Mesenchymal stem cell (in vitro differentiated cells and primary cell): ENCODE data around the gene ZNF469.

Experiments
- DNase-seq: peaks from one replicate; pipeline ENCODE4 v3.0.0-alpha.2; 2013
- H2AFZ ChIP-seq: one replicate; pipeline ENCODE4 v1.6.1; 2013; ENCODE audit warnings: low read depth, mild to moderate bottlenecking, control low read depth, inconsistent platforms, low read length, moderate library complexity
- H2AK5ac ChIP-seq: 2 replicates; pipeline ENCODE4 v1.6.1; 2013; ENCODE audit warnings: low read length, moderate library complexity, mild to moderate bottlenecking, inconsistent platforms; ENCODE audit not compliant: severe bottlenecking
- H2BK120ac ChIP-seq: one replicate; pipeline ENCODE4 v1.6.1; 2013; ENCODE audit warnings: low read depth, mild to moderate bottlenecking, inconsistent platforms, low read length, moderate library complexity
- H2BK12ac ChIP-seq, 2 experiments: one replicate each; pipeline ENCODE4 v1.6.1; 2013; ENCODE audit warnings: inconsistent platforms in 2 of 2, low read length in 2 of 2, mild to moderate bottlenecking in 2 of 2, moderate library complexity in 2 of 2, control low read depth in 1 of 2
- H2BK15ac ChIP-seq: one replicate; pipeline ENCODE4 v1.6.1; 2013; ENCODE audit warnings: mild to moderate bottlenecking, low read depth, inconsistent platforms; ENCODE audit not compliant: poor library complexity, severe bottlenecking
- H2BK5ac ChIP-seq: 2 replicates; pipeline ENCODE4 v1.6.1; 2013; ENCODE audit warnings: low read depth, mild to moderate bottlenecking, low read length, control low read depth, inconsistent platforms; ENCODE audit not compliant: poor library complexity, severe bottlenecking
- H3K14ac ChIP-seq, 2 experiments: one replicate each; pipeline ENCODE4 v1.6.1; 2013; ENCODE audit warnings: inconsistent platforms in 2 of 2, low read length in 2 of 2, control low read depth in 1 of 2, mild to moderate bottlenecking in 1 of 2, moderate library complexity in 1 of 2
- H3K18ac ChIP-seq, 2 experiments: one replicate each; pipeline ENCODE4 v1.6.1; 2013; ENCODE audit warnings: inconsistent platforms in 2 of 2, low read length in 2 of 2, control low read depth in 1 of 2, low read depth in 1 of 2, mild to moderate bottlenecking in 1 of 2
- H3K23ac ChIP-seq, 2 experiments: one replicate each; pipeline ENCODE4 v1.6.1; 2013; ENCODE audit warnings: inconsistent platforms in 2 of 2, low read length in 2 of 2, mild to moderate bottlenecking in 2 of 2, moderate library complexity in 2 of 2, control low read depth in 1 of 2
- H3K27ac ChIP-seq: 2 replicates; pipeline ENCODE4 v1.5.1; 2013; ENCODE audit warnings: mild to moderate bottlenecking, moderate library complexity, low read length, control low read depth, inconsistent platforms; ENCODE audit not compliant: poor library complexity, severe bottlenecking
- H3K27me3 ChIP-seq, 2 experiments: 2 replicates each; pipeline versions ENCODE4 v1.6.1 to v1.7.0; 2013; ENCODE audit warnings: low read length in 2 of 2, mild to moderate bottlenecking in 2 of 2, moderate library complexity in 2 of 2, control low read depth in 1 of 2, inconsistent platforms in 1 of 2; ENCODE audit not compliant: control insufficient read depth in 1 of 2, insufficient read depth in 1 of 2
- H3K36me3 ChIP-seq, 2 experiments: 2 replicates each; pipeline versions ENCODE4 v1.6.1 to v1.7.0; 2013; ENCODE audit warnings: low read length in 2 of 2, control low read depth in 1 of 2, inconsistent platforms in 1 of 2, low read depth in 1 of 2, mild to moderate bottlenecking in 1 of 2; ENCODE audit not compliant: insufficient read depth in 2 of 2, control insufficient read depth in 1 of 2
- H3K4ac ChIP-seq, 2 experiments: one replicate each; pipeline ENCODE4 v1.6.1; 2013; ENCODE audit warnings: inconsistent platforms in 2 of 2, low read length in 2 of 2, mild to moderate bottlenecking in 2 of 2, moderate library complexity in 2 of 2, control low read depth in 1 of 2, low read depth in 1 of 2
- H3K4me1 ChIP-seq: 2 replicates; pipeline ENCODE4 v1.6.1; 2013; ENCODE audit warnings: low read depth, low read length, control low read depth; ENCODE audit not compliant: control insufficient read depth, insufficient read depth
- H3K4me2 ChIP-seq: 2 replicates; pipeline ENCODE4 v1.6.1; 2013; ENCODE audit warnings: low read length, mild to moderate bottlenecking, inconsistent platforms; ENCODE audit not compliant: poor library complexity, severe bottlenecking
- H3K4me3 ChIP-seq, 2 experiments: 2 replicates each; pipeline versions ENCODE4 v1.5.1 to v1.7.0; 2013; ENCODE audit warnings: low read length in 2 of 2, mild to moderate bottlenecking in 2 of 2, control low read depth in 1 of 2, low read depth in 1 of 2; ENCODE audit not compliant: insufficient read depth in 1 of 2
- H3K79me1 ChIP-seq: replicated peaks from 2 replicates; pipeline ENCODE4 v1.6.1; 2013; ENCODE audit warnings: mild to moderate bottlenecking, control low read depth, low read length, inconsistent platforms; ENCODE audit not compliant: poor library complexity, severe bottlenecking
- H3K9ac ChIP-seq: 2 replicates; pipeline ENCODE4 v1.7.0; 2013; ENCODE audit warnings: mild to moderate bottlenecking, low read length, moderate library complexity
- H3K9me3 ChIP-seq: 2 replicates; pipeline ENCODE4 v1.7.0; 2013; ENCODE audit warnings: mild to moderate bottlenecking, low read length; ENCODE audit not compliant: control insufficient read depth
- H4K8ac ChIP-seq: one replicate; pipeline ENCODE4 v1.6.1; 2013; ENCODE audit warnings: inconsistent platforms, mild to moderate bottlenecking, low read length, moderate library complexity
- H4K91ac ChIP-seq: one replicate; pipeline ENCODE4 v1.6.1; 2013; ENCODE audit warnings: mild to moderate bottlenecking, low read length, inconsistent platforms
- WGBS: methylation state at CpG from one replicate; pipeline ENCODE4 v1.1.7; 2013; ENCODE audit warnings: mixed read lengths; 5-methylcytosine and 5-hydroxymethylcytosine counted together

The ZNF469 gene

GRCh38 chr16:88376835-88377726 lies 5.7 kb upstream of the ZNF469 start:
- Histone ChIP-seq H3K14ac (no peak overlapping the region), H3K36me3 (no peaks in the 10 kb centered on the region), H4K8ac (no peak overlapping the region), H3K79me1 (no peaks in the 10 kb centered on the region), H3K4ac (no peak overlapping the region), H2AFZ (no peak overlapping the region), H2AK5ac (no peak overlapping the region), H3K4me3 (no peak overlapping the region), H3K4me1 (peaks cover 7% of the 10 kb centered on the region), H2BK15ac (no peak overlapping the region), H4K91ac (no peak overlapping the region), H2BK5ac (no peak overlapping the region), H3K27me3 (peaks cover 0 to 8% of the 10 kb centered on the region in 2 experiments), H3K9ac (no peak overlapping the region), H3K27ac (no peak overlapping the region), H3K23ac (no peak overlapping the region), H2BK12ac (peak overlapping the region in 1 of 2 experiments; percentile 15), H2BK120ac (no peak overlapping the region), H3K18ac (peak overlapping the region in 1 of 2 experiments; percentile 42), H3K9me3 (no peaks in the 10 kb centered on the region), H3K4me2 (no peak overlapping the region)
- no peak for DNase-seq
- 88% methylated on average over 30 of the region's 30 CpGs for WGBS

DNA sequence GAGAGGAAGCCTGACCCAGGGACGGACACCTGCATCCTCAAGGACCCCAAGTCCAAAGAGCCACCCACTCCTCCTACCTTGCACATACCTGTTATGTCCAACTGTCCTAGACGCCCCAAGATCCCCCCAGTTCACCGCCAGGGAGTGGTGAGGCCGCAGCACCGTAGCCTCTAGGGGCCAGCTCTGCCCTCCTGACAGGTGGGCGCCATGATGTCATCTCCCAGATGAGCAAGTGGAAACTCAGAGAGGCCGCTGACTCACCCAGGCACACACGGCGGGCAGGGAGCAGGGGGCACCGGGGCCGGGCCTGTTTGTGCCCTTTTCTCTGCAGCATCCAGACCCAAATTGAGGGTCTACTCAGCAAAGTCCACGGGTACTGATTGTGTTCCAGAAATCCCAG lies 4.8 kb upstream of the ZNF469 start:
- H3K4me2 ChIP-seq, result no peak overlapping the region
- H3K9me3 ChIP-seq, result no peaks in the 10 kb centered on the region
- H3K9ac ChIP-seq, result no peak overlapping the region
- no peak for DNase-seq
- no peak overlapping the region for H2BK15ac ChIP-seq
- H2BK12ac ChIP-seq, result no peak overlapping the region
- H3K27ac ChIP-seq, result no peak overlapping the region
- WGBS, result 89% methylated on average over 12 of the region's 12 CpGs
- H3K23ac ChIP-seq, result no peak overlapping the region
- H3K14ac ChIP-seq, result no peak overlapping the region
- H3K36me3 ChIP-seq, result no peaks in the 10 kb centered on the region
- no peak overlapping the region for H2BK5ac ChIP-seq
- no peak overlapping the region for H4K8ac ChIP-seq
- H2BK120ac ChIP-seq, result no peak overlapping the region
- no peak overlapping the region for H3K4me3 ChIP-seq
- peaks cover 0 to 8% of the 10 kb centered on the region in 2 experiments for H3K27me3 ChIP-seq
- no peak overlapping the region for H3K18ac ChIP-seq
- H2AK5ac ChIP-seq, result no peak overlapping the region
- peaks cover 12% of the 10 kb centered on the region for H3K4me1 ChIP-seq
- no peaks in the 10 kb centered on the region for H3K79me1 ChIP-seq
- H4K91ac ChIP-seq, result no peak overlapping the region
- no peak overlapping the region for H3K4ac ChIP-seq
- no peak overlapping the region for H2AFZ ChIP-seq

GRCh38 chr16:88378401-88378800 lies 4.4 kb upstream of the ZNF469 start:
- Histone ChIP-seq H3K4me3 (no peak overlapping the region), H2BK12ac (no peak overlapping the region), H4K8ac (no peak overlapping the region), H3K27me3 (peaks cover 0 to 8% of the 10 kb centered on the region in 2 experiments), H2AK5ac (no peak overlapping the region), H3K4me1 (peaks cover 12% of the 10 kb centered on the region), H2BK5ac (no peak overlapping the region), H4K91ac (no peak overlapping the region), H2BK15ac (no peak overlapping the region), H3K27ac (no peak overlapping the region), H3K9me3 (no peaks in the 10 kb centered on the region), H2AFZ (no peak overlapping the region), H3K14ac (no peak overlapping the region), H3K4ac (no peak overlapping the region), H3K4me2 (no peak overlapping the region), H3K9ac (no peak overlapping the region), H2BK120ac (no peak overlapping the region), H3K36me3 (no peaks in the 10 kb centered on the region), H3K23ac (no peak overlapping the region), H3K79me1 (no peaks in the 10 kb centered on the region), H3K18ac (no peak overlapping the region)
- 86% methylated on average over 12 of the region's 12 CpGs for WGBS
- no peak for DNase-seq

GRCh38 chr16:88378836-88379693 lies 3.7 kb upstream of the ZNF469 start:
- Histone ChIP-seq H3K9ac (no peak overlapping the region), H3K4me1 (peaks cover 15% of the 10 kb centered on the region), H2BK5ac (no peak overlapping the region), H2AK5ac (no peak overlapping the region), H3K4me3 (no peak overlapping the region), H4K91ac (no peak overlapping the region), H4K8ac (no peak overlapping the region), H3K14ac (no peak overlapping the region), H3K27ac (no peak overlapping the region), H3K36me3 (no peaks in the 10 kb centered on the region), H3K4ac (no peak overlapping the region), H3K23ac (no peak overlapping the region), H2BK15ac (peak overlapping the region; percentile 41), H3K4me2 (no peak overlapping the region), H2BK120ac (no peak overlapping the region), H3K27me3 (peaks cover 0 to 5% of the 10 kb centered on the region in 2 experiments), H3K9me3 (no peaks in the 10 kb centered on the region), H3K79me1 (no peaks in the 10 kb centered on the region), H2BK12ac (no peak overlapping the region), H3K18ac (no peak overlapping the region), H2AFZ (no peak overlapping the region)
- no peak for DNase-seq
- WGBS, result 86% methylated on average over 24 of the region's 25 CpGs
